Spinal cord (tissue), 10 donors: ENCODE results near the gene AK2. TPM values are rescaled to one million over a fixed set of nuclear protein-coding genes. Genes with fewer than 3 reads are reported as not detected.

Experiments
- DNase-seq, 6 donors: peaks; one replicate each; pipeline versions ENCODE4 v3.0.0 to v3.0.0-alpha.2; 2013 to 2015; ENCODE audit warnings: low spot score in 6 of 6, low read depth in 4 of 6
- H3K27ac ChIP-seq: one replicate; pipeline ENCODE4 v1.5.1; 2013; ENCODE audit warnings: low read depth, low read length, control low read depth
- H3K27me3 ChIP-seq: one replicate; pipeline ENCODE4 v1.6.1; 2013; ENCODE audit warnings: low read length; ENCODE audit not compliant: control insufficient read depth, insufficient read depth
- H3K36me3 ChIP-seq: one replicate; pipeline ENCODE4 v1.6.1; 2013; ENCODE audit warnings: low read length; ENCODE audit not compliant: control insufficient read depth, insufficient read depth
- H3K4me1 ChIP-seq: one replicate; pipeline ENCODE4 v1.6.1; 2013; ENCODE audit warnings: low read length; ENCODE audit not compliant: control insufficient read depth, insufficient read depth
- H3K4me3 ChIP-seq: one replicate; pipeline ENCODE4 v1.5.1; 2013; ENCODE audit warnings: low read depth, low read length, control low read depth
- H3K9me3 ChIP-seq: one replicate; pipeline ENCODE4 v1.6.1; 2013; ENCODE audit warnings: low read length; ENCODE audit not compliant: control insufficient read depth, insufficient read depth
- WGBS: methylation state at CpG from one replicate; pipeline ENCODE4 v1.1.5; 2013; ENCODE audit warnings: missing lambda C conversion rate; ENCODE audit not compliant: insufficient coverage; 5-methylcytosine and 5-hydroxymethylcytosine counted together
- polyA plus RNA-seq, 2 donors: library from polyadenylated mRNA; unstranded; fragments of 120-200 nt; gene quantifications; one replicate each; pipeline ENCODE4 v1.2.1, GENCODE V29; 2013; ENCODE audit not compliant: insufficient read length in 2 of 2
- total RNA-seq, 2 donors: library from RNA; depleted of rRNA in 1 of 2; stranded (reverse); fragments of 120-200 nt in 1 of 2; fragments of >200 nt in 1 of 2; gene quantifications; one replicate each; pipeline versions ENCODE4 v1.2.3 to v1.2.4, GENCODE V29; 2013 to 2014
- donor health status: healthy.

The AK2 gene
- total and polyA plus RNA-seq, 4 donors: 57.1 to 135 (median 118) TPM

DNA sequence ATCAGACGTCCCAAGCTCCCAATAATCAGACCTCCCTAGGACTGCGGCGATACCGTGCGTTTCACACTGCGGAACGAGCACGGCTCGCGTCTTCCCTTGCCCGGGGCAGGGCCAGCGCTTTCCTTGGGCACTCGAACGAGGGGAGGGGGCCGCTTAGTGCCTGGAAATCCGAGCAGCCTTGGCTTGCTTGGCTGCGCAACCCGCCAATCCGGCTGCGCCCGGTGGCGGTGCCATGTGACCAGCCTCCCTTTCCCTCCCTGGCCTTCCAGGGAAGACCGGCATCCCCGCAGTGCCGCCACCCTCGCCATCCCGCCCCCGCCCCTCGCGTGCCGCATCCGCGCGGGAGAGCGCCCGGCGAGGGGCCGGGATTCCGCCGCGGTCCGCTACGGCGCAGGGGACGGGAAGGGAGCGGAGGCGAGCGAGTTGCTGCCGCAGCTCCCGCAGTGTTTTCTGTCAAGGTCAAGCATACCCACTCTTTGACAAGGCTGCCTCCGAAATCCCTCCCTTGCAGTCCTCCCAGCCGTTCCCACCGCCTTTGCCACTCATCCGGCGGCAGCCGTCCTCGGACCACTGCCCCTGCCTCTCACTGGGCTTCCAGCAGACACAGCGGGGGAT, 63.8 kb downstream of the AK2 start:
- Histone ChIP-seq H3K27me3 (no peaks in the 10 kb centered on the region), H3K27ac (no peak overlapping the region), H3K4me3 (peak overlapping the region; percentile 48), H3K36me3 (no peaks in the 10 kb centered on the region), H3K9me3 (no peaks in the 10 kb centered on the region), H3K4me1 (peaks cover 4% of the 10 kb centered on the region)
- peak in 5 of 6 donors; percentile 69 to 97 (median 80) for DNase-seq
- WGBS: 0% methylated on average over 51 of the region's 58 CpGs

DNA sequence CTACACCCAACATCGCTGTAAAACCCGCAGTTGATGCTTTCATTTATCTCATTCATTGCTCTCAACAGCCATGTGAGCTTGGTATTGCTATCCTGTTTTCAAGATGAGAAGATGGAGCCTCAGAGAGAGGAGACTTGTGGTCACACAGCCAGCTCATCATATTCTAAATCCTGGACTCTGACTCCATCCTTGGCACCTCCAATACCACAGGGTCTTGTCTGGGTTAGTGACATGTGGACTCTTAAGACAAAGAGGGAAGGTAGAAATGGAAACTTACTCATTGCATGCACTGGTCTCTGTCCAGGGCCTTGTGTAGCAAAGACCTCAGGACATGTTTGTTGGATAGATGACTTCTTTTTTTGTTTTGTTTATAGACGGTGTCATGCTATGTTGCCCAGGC, 65.1 kb downstream of the AK2 start:
- WGBS: no CpG with 5 or more reads among the region's 3 CpGs
- no peak overlapping the region for H3K4me3 ChIP-seq
- no peaks in the 10 kb centered on the region for H3K36me3 ChIP-seq
- H3K27ac ChIP-seq: no peak overlapping the region
- peaks cover 4% of the 10 kb centered on the region for H3K4me1 ChIP-seq
- H3K27me3 ChIP-seq: no peaks in the 10 kb centered on the region
- DNase-seq: no peak
- no peaks in the 10 kb centered on the region for H3K9me3 ChIP-seq

DNA sequence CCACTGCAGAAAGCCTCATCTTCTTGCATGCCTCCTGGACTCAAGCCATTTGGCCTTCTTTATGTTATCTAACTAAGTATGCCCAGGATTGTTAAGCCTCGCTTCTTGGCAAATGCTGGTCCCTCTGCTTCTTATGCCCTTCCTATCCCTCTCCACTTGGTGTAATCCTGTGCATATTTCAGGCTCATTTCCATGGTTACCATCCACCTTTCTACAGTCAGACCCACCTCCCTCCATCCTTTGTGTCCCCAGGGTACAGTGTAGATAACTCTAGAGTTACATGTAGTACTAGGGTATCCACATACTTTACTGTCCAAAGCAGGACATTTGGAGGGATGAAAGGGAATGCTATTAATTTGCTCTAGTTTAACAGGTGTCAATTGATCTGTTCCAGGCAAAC, 65.5 kb downstream of the AK2 start:
- peaks cover 4% of the 10 kb centered on the region for H3K4me1 ChIP-seq
- H3K27ac ChIP-seq: no peak overlapping the region
- DNase-seq: no peak
- no peaks in the 10 kb centered on the region for H3K27me3 ChIP-seq
- H3K36me3 ChIP-seq: no peaks in the 10 kb centered on the region
- H3K9me3 ChIP-seq: no peaks in the 10 kb centered on the region
- no peak overlapping the region for H3K4me3 ChIP-seq
- WGBS: 100% methylated on average over 1 of the region's 1 CpG

DNA sequence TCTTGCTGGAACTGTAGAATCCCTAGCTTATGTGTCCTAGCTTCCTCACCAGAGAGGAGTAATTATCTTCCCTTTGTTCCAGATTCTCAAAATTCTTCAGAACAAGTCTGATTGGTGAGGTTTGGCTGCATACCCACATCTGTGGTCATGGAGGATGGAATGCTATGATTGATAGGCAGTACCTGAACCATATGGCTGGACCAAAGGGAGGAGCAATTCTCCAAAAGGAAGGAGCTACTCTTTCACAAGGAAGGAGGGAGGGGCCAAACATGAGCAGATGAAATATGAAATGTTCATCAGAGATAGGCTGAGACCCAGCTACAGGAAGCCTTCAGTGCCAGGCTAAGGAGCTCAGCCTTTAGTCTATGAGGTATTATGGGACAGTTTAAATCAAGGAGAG, 67.1 kb downstream of the AK2 start:
- H3K4me1 ChIP-seq: peaks cover 4% of the 10 kb centered on the region
- no peak for DNase-seq
- no peaks in the 10 kb centered on the region for H3K36me3 ChIP-seq
- H3K27ac ChIP-seq: no peak overlapping the region
- H3K4me3 ChIP-seq: no peak overlapping the region
- H3K9me3 ChIP-seq: peaks cover 2% of the 10 kb centered on the region
- H3K27me3 ChIP-seq: no peaks in the 10 kb centered on the region

DNA sequence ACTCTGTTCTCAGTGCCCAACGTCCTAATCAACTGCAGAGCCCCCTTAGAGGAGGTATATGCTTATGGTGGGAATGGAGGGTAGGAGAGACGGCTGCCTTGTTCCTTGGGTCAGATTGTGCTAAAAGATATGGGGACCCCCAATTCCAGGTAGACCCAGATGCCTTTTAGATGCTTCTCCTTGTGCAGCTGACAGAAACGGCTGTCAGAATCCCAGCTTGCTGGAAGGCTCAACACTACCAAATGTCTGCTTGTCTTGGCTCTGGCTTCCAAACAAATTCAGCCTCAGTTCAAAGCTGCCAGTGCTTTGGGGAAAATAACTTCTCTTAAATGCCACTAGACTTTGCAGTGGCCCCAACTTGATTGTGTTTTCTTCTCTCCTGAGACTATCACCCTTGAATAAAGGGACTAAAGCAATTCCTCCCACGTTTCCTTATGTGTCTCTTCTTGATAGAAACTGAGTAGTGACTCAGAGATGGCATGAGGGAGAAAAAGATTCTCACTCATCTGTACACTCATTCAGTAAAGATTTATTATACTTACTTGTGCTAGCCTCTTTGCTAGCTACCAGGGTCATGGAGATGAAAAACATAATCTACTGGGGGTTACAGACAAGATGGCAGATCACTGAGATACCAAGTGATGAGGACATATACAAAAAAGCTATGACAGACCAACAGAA, 68.7 kb downstream of the AK2 start:
- H3K36me3 ChIP-seq: no peaks in the 10 kb centered on the region
- peaks cover 12% of the 10 kb centered on the region for H3K4me1 ChIP-seq
- peak in 1 of 6 donors; percentile 58 for DNase-seq
- no peaks in the 10 kb centered on the region for H3K27me3 ChIP-seq
- no peak overlapping the region for H3K4me3 ChIP-seq
- H3K9me3 ChIP-seq: peaks cover 2% of the 10 kb centered on the region
- WGBS: 77% methylated on average over 2 of the region's 4 CpGs
- no peak overlapping the region for H3K27ac ChIP-seq

DNA sequence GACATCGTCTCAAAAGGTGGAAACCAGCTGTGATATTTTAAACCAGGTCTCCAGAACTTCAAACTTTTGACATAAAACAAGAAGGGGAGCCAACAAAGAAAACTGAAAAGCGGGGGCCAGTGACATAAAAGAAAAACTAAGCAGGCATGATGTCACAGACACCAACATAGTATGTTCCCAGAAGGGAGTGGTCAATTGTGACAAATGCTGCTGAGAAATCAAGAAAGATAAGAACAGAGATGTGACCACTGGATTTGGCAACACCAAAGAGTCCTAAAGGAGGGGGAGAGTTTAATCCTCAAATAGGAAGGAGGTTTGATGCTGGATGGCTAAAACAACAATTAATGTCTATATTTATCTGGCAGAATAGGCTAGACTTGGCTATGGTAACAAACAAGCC, 69.8 kb downstream of the AK2 start:
- no peaks in the 10 kb centered on the region for H3K36me3 ChIP-seq
- no peaks in the 10 kb centered on the region for H3K27me3 ChIP-seq
- no peak overlapping the region for H3K4me3 ChIP-seq
- H3K4me1 ChIP-seq: peaks cover 10% of the 10 kb centered on the region
- DNase-seq: no peak
- H3K27ac ChIP-seq: no peak overlapping the region
- peaks cover 2% of the 10 kb centered on the region for H3K9me3 ChIP-seq
- WGBS: 100% methylated on average over 1 of the region's 2 CpGs

DNA sequence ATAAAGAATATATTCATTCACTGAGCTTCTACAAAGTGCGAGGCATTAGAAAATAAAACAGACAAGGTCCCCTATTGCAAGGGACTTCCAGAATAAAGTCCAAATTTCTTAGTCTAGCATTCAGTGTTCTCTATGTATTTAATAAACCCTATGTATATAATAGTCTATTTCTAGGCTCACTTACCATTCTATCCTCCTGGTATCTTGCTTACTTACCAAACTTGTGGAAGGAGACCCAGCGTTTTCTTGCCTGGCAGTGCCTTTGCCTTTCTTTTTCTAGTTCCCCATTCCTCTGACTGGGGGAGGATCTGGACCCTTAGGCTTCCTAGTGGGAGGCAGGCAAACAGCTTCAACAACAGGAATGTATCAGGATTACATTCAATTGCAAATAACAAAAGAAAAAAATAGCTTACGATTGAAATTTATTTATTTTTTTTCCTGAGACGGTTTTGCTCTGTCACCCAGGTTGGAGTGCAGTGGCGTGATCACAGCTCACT, 71.4 kb downstream of the AK2 start:
- Histone ChIP-seq H3K9me3 (peaks cover 2% of the 10 kb centered on the region), H3K27ac (peak overlapping the region; percentile 79), H3K27me3 (no peaks in the 10 kb centered on the region), H3K4me1 (peaks cover 17% of the 10 kb centered on the region), H3K36me3 (no peaks in the 10 kb centered on the region), H3K4me3 (peak overlapping the region; percentile 44)
- DNase-seq: no peak
- 67% methylated on average over 2 of the region's 5 CpGs for WGBS

DNA sequence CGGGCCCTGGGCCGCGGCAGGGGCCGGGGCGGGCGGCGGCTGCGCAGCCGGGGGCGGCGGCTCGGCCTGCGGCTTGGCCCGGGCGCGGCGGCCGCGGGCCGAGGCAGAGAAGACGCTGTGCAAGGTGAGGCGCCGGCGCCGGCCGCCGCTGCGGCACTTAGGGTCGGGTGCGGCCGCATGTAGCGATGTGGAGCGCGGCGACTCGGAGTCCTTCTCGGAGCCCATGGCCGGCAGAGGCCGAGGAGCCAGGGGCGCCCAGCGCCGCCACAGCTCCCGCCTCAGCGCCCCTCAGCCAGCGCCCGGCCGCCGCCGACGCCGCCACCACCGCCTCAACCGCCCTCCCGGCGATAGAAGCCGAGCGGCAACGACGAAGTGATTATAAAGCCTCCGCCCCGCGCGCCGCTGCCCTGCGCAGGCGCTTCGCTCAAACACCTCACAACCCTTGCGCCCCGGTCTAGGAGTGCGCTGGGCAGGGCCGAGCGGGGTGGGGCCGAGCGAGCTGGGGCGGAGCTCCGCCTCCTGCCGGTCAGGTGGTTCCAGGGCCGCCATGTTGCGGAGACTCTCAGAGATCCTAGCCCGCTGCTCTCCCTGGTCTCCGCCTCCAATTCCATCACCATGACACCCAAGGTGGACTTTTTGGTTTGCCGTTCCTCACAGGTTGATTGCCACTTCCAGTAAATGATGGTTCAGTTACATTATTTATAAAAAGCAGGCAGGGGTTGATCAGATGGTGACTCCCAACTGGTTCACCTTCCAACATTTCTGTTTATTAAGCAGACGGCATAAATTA, 72.0 kb downstream of the AK2 start, which contains the start of gene RNF19B:
Gene RNF19B, minus strand, starts transcription at position 349 of the 790 bp plus-strand sequence. Its CDS starts 124 bp downstream, at position 225.
- DNase-seq: peak; percentile 80 to 99 (median 88)
- Histone ChIP-seq H3K9me3 (peaks cover 2% of the 10 kb centered on the region), H3K27ac (peak within 1 kb of the TSS; percentile 79), H3K36me3 (no peaks in the 10 kb centered on the region), H3K4me1 (peaks cover 17% of the 10 kb centered on the region), H3K4me3 (peak within 1 kb of the TSS; percentile 70), H3K27me3 (no peaks in the 10 kb centered on the region)
- WGBS: 0% methylated on average over 75 of the region's 83 CpGs

DNA sequence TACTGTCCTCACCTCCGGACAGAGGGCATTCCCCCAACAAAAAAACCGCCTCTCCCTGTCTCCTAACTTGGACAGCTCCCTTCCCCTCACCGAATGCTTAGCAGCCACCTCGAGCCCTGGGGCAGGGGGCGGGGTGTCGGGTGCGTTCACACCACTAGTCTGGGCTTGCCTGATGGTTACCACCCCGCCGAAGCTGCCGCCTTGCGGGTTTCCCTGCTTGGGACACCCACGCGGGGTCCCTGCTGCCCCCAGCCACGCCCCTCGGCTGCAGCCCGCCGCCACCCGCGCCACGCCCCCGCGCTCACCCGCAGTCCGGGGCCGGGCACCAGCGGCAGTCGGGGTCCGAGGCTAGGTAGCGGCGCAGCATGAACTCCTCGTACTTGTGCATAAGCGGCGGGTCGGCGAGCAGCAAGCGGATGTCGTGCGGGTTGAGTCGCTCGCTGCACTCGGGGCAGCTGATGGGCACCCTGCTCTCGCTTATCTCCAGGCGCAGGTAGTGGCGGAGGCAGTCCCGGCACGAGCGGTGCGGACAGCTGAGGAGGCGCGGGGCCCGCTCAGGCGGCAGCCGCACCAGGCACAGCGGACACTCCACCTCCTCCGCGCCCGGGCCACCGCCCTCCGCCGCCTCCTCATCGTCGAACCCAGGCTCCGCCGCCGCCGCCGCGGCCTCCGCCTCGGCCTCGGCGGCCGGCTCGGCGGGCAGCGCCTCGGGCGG, 72.8 kb downstream of the AK2 start:
- Histone ChIP-seq H3K4me1 (peaks cover 17% of the 10 kb centered on the region), H3K27ac (peak overlapping the region; percentile 71), H3K27me3 (no peaks in the 10 kb centered on the region), H3K4me3 (peak overlapping the region; percentile 70), H3K36me3 (no peaks in the 10 kb centered on the region), H3K9me3 (peaks cover 2% of the 10 kb centered on the region)
- 0% methylated on average over 78 of the region's 78 CpGs for WGBS
- DNase-seq: peak in 2 of 6 donors; percentile 71 to 72
